A673 (cell line): ENCODE measurements around the gene AGMAT. TPM values are rescaled to one million over a fixed set of nuclear protein-coding genes. Genes with fewer than 3 reads are reported as not detected.

ENCODE experiments used
- BruUV-seq: library from RNA; stranded (reverse); fragments of 400-500 nt; replicated peaks from 2 replicates; lab custom pipeline; 2021; lab: Mats Ljungman, UMichigan
- CTCF ChIA-PET: fragments of 300-600 bp; sonication (Branson Sonifier 250); formaldehyde crosslinking; loops from one replicate; lab custom pipeline; 2022; ENCODE audit warnings: antibody characterized with exemption; lab: Charles Lee
- POLR2A ChIA-PET: fragments of 300-600 bp; sonication (Branson Sonifier 250); formaldehyde crosslinking; loops from one replicate; lab custom pipeline; 2022; ENCODE audit warnings: antibody characterized with exemption; ENCODE audit not compliant: low non-redundant PET; lab: Charles Lee
- DNase-seq: peaks from one replicate; pipeline ENCODE4 v3.0.0-alpha.2; 2015; ENCODE audit warnings: low spot score
- H3K27ac ChIP-seq: fragments of 200-600 bp; sonication (generic); 2 replicates; pipeline ENCODE4 v1.5.1; 2016; ENCODE audit warnings: mixed run types, low read depth, mild to moderate bottlenecking, mixed read lengths, antibody characterized with exemption, low read length; ENCODE audit not compliant: poor library complexity, severe bottlenecking
- H3K27me3 ChIP-seq: fragments of 200-600 bp; sonication (generic); replicated peaks from 2 replicates; pipeline ENCODE4 v1.6.1; 2017; ENCODE audit warnings: mixed run types, low read depth, mild to moderate bottlenecking, mixed read lengths, antibody characterized with exemption, low read length; ENCODE audit not compliant: insufficient read depth, poor library complexity
- H3K36me3 ChIP-seq: fragments of 200-600 bp; sonication (generic); 2 replicates; pipeline ENCODE4 v1.6.1; 2016; ENCODE audit warnings: mixed run types, mild to moderate bottlenecking, mixed read lengths, antibody characterized with exemption, low read length; ENCODE audit not compliant: insufficient read depth, poor library complexity, severe bottlenecking
- H3K4me1 ChIP-seq: fragments of 200-600 bp; sonication (generic); 2 replicates; pipeline ENCODE4 v1.6.1; 2017; ENCODE audit warnings: mixed run types, mild to moderate bottlenecking, mixed read lengths, antibody characterized with exemption, low read length; ENCODE audit not compliant: insufficient read depth, poor library complexity, severe bottlenecking
- H3K4me3 ChIP-seq: fragments of 200-600 bp; sonication (generic); 2 replicates; pipeline ENCODE4 v1.5.1; 2016; ENCODE audit warnings: low read depth, mixed run types, mild to moderate bottlenecking, mixed read lengths, low read length; ENCODE audit not compliant: poor library complexity, severe bottlenecking
- H3K9me3 ChIP-seq: fragments of 200-600 bp; sonication (generic); 2 replicates; pipeline ENCODE4 v1.6.1; 2016; ENCODE audit warnings: mixed run types, low read depth, mild to moderate bottlenecking, mixed read lengths, antibody characterized with exemption, low read length; ENCODE audit not compliant: poor library complexity, severe bottlenecking
- EZH2 ChIP-seq: fragments of 200-600 bp; sonication (generic); IDR thresholded peaks from 2 replicates; pipeline ENCODE4 v1.6.1; 2017; ENCODE audit warnings: borderline replicate concordance, low read depth, mild to moderate bottlenecking, mixed read lengths, antibody characterized with exemption, low read length; ENCODE audit not compliant: poor library complexity, severe bottlenecking
- intact Hi-C: fragments of 100-400 bp; cut with micrococcal nuclease; formaldehyde crosslinking; loops from one replicate; pipeline ENCODE4 v1.10.0; 2022; ENCODE audit not compliant: unreplicated experiment
- total RNA-seq: library from RNA; stranded (reverse); gene quantifications from 2 replicates; pipeline ENCODE4 v1.2.3, GENCODE V29; 2021
- TF ChIP-seq, protein P1 (sequence below): fragments of 300-800, 200-600 bp; sonication (generic); conservative IDR thresholded peaks from 2 replicates; pipeline ENCODE4 v1.5.1; 2017; ENCODE audit warnings: low read depth, mild to moderate bottlenecking, antibody characterized with exemption, low read length, moderate library complexity, mixed read lengths

AGMAT gene
- total RNA-seq, 1 experiment from 2014 or later: 0.11 TPM

DNA sequence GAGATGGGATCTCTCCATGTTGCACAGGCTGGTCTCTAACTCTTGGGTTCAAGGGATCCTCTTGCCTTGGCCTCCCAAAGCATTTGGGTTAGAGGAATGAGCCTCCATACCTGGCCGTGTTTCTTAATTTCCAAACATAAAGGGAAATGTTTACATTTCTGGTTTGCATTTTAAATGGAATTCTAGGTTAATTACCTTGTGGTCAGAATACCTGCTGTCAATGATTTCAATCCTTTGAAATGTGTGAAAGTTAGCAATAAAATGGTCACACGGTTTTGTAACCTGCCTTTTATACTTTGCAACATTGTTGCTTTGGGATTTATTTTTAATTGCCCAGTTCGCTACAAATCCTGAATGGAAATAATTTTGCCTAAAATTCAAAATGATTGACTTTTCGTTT, 26.3 kb downstream of the AGMAT start:
- TF ChIP-seq, protein P1, sequence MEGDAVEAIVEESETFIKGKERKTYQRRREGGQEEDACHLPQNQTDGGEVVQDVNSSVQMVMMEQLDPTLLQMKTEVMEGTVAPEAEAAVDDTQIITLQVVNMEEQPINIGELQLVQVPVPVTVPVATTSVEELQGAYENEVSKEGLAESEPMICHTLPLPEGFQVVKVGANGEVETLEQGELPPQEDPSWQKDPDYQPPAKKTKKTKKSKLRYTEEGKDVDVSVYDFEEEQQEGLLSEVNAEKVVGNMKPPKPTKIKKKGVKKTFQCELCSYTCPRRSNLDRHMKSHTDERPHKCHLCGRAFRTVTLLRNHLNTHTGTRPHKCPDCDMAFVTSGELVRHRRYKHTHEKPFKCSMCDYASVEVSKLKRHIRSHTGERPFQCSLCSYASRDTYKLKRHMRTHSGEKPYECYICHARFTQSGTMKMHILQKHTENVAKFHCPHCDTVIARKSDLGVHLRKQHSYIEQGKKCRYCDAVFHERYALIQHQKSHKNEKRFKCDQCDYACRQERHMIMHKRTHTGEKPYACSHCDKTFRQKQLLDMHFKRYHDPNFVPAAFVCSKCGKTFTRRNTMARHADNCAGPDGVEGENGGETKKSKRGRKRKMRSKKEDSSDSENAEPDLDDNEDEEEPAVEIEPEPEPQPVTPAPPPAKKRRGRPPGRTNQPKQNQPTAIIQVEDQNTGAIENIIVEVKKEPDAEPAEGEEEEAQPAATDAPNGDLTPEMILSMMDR: no peak
- TF ChIP-seq EZH2: no peak
- no peak for DNase-seq
- Histone ChIP-seq H3K4me3 (no peak overlapping the region), H3K4me1 (no peaks in the 10 kb centered on the region), H3K27me3 (no peaks in the 10 kb centered on the region), H3K36me3 (peaks cover 17% of the 10 kb centered on the region), H3K27ac (no peak overlapping the region), H3K9me3 (no peaks in the 10 kb centered on the region)
- ChIA-PET POLR2A (no interaction called here), CTCF (no interaction called here)
- intact Hi-C loops: no loop called here
- BruUV-seq: no TSS peak

DNA sequence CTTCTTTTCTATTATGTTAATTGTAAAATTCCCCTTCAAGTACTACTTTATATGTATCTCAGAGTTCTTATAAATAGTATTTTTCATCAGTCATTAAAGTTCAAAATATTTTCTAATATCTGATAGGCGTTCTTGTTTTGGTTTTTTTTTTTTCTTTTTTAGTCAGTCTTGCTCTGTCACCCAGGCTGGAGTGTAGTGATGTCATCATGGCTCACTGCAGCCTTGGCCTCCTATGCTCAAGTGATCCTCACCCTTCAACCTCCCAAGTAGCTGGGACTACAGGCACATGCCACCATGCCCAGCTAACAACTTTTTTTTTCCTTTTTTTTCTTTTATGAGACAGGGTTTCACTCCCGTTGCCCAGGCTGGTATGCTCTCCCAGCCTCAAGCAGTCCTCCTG, 27.3 kb downstream of the AGMAT start:
- BruUV-seq: no TSS peak
- intact Hi-C loops: no loop called here
- peaks cover 12% of the 10 kb centered on the region for H3K36me3 ChIP-seq
- H3K27ac ChIP-seq: no peak overlapping the region
- CTCF ChIA-PET: no interaction called here
- H3K4me1 ChIP-seq: no peaks in the 10 kb centered on the region
- POLR2A ChIA-PET: no interaction called here
- no peak for DNase-seq
- H3K27me3 ChIP-seq: no peaks in the 10 kb centered on the region
- no peaks in the 10 kb centered on the region for H3K9me3 ChIP-seq
- H3K4me3 ChIP-seq: no peak overlapping the region
- TF ChIP-seq, protein P1: no peak
- no peak for TF ChIP-seq EZH2

DNA sequence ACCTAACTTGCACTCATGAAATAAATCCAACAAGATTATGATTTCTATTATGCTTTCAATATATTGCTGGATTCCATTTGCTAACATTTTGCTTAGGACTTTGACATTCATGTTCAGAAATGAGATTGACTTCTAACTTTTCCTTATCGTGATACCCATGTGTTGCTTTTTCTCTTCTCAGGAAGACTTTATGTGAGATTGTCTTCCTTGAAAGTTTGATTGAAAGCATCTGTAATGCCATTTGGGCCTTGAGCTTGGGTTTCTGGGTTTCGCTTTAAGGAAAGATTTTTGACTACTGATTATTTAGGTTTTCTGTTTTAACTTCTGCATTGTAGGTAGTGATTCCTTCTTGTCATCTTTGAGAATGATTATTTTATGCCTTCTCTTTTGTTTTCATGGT, 27.8 kb downstream of the AGMAT start:
- H3K9me3 ChIP-seq: no peaks in the 10 kb centered on the region
- no TSS peak for BruUV-seq
- POLR2A ChIA-PET: no interaction called here

More for the DNA sequence above, 27.8 kb downstream of the AGMAT start:
- no peak overlapping the region for H3K27ac ChIP-seq
- CTCF ChIA-PET: no interaction called here
- H3K4me1 ChIP-seq: no peaks in the 10 kb centered on the region
- H3K36me3 ChIP-seq: peaks cover 12% of the 10 kb centered on the region
- intact Hi-C loops: no loop called here
- H3K27me3 ChIP-seq: no peaks in the 10 kb centered on the region
- no peak for DNase-seq
- TF ChIP-seq, protein P1: no peak
- TF ChIP-seq EZH2: no peak
- H3K4me3 ChIP-seq: no peak overlapping the region
